A549 (cell line): ENCODE measurements around the gene NHLRC2. TPM values are rescaled to one million over a fixed set of nuclear protein-coding genes. Genes with fewer than 3 reads are reported as not detected.

Experiments used
- ATAC-seq, 2 experiments: fragments of 200-7000 bp in 1 of 2; fragments of >200 bp in 1 of 2; cut with Nextera tagmentation in 1 of 2; cut with Tn5 transposase in 1 of 2; 3 replicates each; pipeline versions ENCODE4 v1.8.0 to v1.9.1; 2018 to 2020; ENCODE audit warnings: mild to moderate bottlenecking in 1 of 2, moderate library complexity in 1 of 2
- CTCF ChIA-PET: fragments of 300-600 bp; sonication (Branson Sonifier 250); formaldehyde crosslinking; extraction: SDS; loops from one replicate; lab custom pipeline; 2021; ENCODE audit warnings: antibody characterized with exemption, inconsistent platforms; lab: Yijun Ruan, JAX
- POLR2A ChIA-PET: fragments of 350-600 bp; formaldehyde crosslinking; extraction: SDS; loops from one replicate; lab custom pipeline; 2021; ENCODE audit warnings: antibody characterized with exemption, inconsistent platforms; lab: Yijun Ruan, JAX
- DNase-seq, 2 experiments: peaks; one replicate each; pipeline versions ENCODE4 v3.0.0 to v3.0.0-alpha.2; 2011 to 2016; ENCODE audit warnings: low read depth in 1 of 2, low spot score in 1 of 2
- FAIRE-seq: peaks from 2 replicates; lab custom pipeline; 2011; peaks lifted over from hg19 to GRCh38; lab: Jason Lieb, UNC
- H3K27ac ChIP-seq, 2 experiments: fragments of >200 bp; sonication (Bioruptor Twin); formaldehyde crosslinking; 3 replicates each; pipeline ENCODE4 v1.5.1; 2016 to 2017
- H3K4me1 ChIP-seq: fragments of >200 bp; sonication (Bioruptor Twin); formaldehyde crosslinking; 3 replicates; pipeline ENCODE4 v1.6.1; 2016
- H3K4me2 ChIP-seq: fragments of >200 bp; sonication (Bioruptor Twin); formaldehyde crosslinking; 3 replicates; pipeline ENCODE4 v1.6.1; 2016
- H3K4me3 ChIP-seq: fragments of >200 bp; sonication (Bioruptor Twin); formaldehyde crosslinking; 3 replicates; pipeline ENCODE4 v1.5.1; 2016
- H3K9me3 ChIP-seq: fragments of >200 bp; sonication (Bioruptor Twin); formaldehyde crosslinking; 3 replicates; pipeline ENCODE4 v1.6.1; 2016
- BCL3 ChIP-seq: fragments of >200 bp; sonication (Bioruptor Twin); formaldehyde crosslinking; IDR thresholded peaks from 3 replicates; pipeline ENCODE4 v1.6.1; 2016
- CBX2 ChIP-seq: fragments of 200-600 bp; sonication (generic); IDR thresholded peaks from 2 replicates; pipeline ENCODE4 v1.6.1; 2016; ENCODE audit warnings: low read depth, mild to moderate bottlenecking, borderline replicate concordance
- CBX8 ChIP-seq: fragments of 200-600 bp; sonication (generic); IDR thresholded peaks from 2 replicates; pipeline ENCODE4 v1.6.1; 2016
- CHD2 ChIP-seq: fragments of 150-350 bp; IDR thresholded peaks from 2 replicates; pipeline ENCODE4 v1.6.1; 2014; ENCODE audit warnings: low read length; ENCODE audit not compliant: partially characterized antibody
- CHD4 ChIP-seq: fragments of 200-600 bp; sonication (generic); IDR thresholded peaks from 2 replicates; pipeline ENCODE4 v1.6.1; 2016; ENCODE audit warnings: antibody characterized with exemption, mild to moderate bottlenecking, borderline replicate concordance
- E2F6 ChIP-seq: IDR thresholded peaks from 2 replicates; pipeline ENCODE4 v1.6.1; 2012; ENCODE audit warnings: low read depth, borderline replicate concordance
- EHF ChIP-seq: fragments of 250-450 bp; sonication (Bioruptor Pico); IDR thresholded peaks from 2 replicates; pipeline ENCODE4 v1.5.0; 2020; ENCODE audit warnings: mild to moderate bottlenecking
- FOSB ChIP-seq: fragments of 250-450 bp; sonication (Bioruptor Pico); IDR thresholded peaks from 2 replicates; pipeline ENCODE4 v1.5.0; 2020; ENCODE audit warnings: mild to moderate bottlenecking, moderate library complexity
- FOSL2 ChIP-seq, 2 experiments: fragments of 450-650 bp in 1 of 2; fragments of >200 bp in 1 of 2; sonication (Bioruptor Twin) in 1 of 2; formaldehyde crosslinking; IDR thresholded peaks; 2 replicates each; pipeline versions ENCODE4 v1.5.0 to v1.6.1; 2016 to 2020; ENCODE audit warnings: mild to moderate bottlenecking in 1 of 2, moderate library complexity in 1 of 2
- GATA3 ChIP-seq: IDR thresholded peaks from 2 replicates; pipeline ENCODE4 v1.6.1; 2012; ENCODE audit warnings: borderline replicate concordance
- HOXA7 ChIP-seq: fragments of 250-450 bp; sonication (Bioruptor Pico); IDR thresholded peaks from 2 replicates; pipeline ENCODE4 v1.5.0; 2020; ENCODE audit warnings: mild to moderate bottlenecking, moderate library complexity
- HOXB13 ChIP-seq: fragments of 250-450 bp; sonication (Bioruptor Pico); IDR thresholded peaks from 2 replicates; pipeline ENCODE4 v1.5.0; 2020; ENCODE audit warnings: low read depth, mild to moderate bottlenecking, moderate library complexity
- HOXB5 ChIP-seq: fragments of 250-450 bp; sonication (Bioruptor Pico); IDR thresholded peaks from 2 replicates; pipeline ENCODE4 v1.5.0; 2020; ENCODE audit warnings: mild to moderate bottlenecking, moderate library complexity
- JUN ChIP-seq, 2 experiments: fragments of >200 bp; sonication (Bioruptor Twin); formaldehyde crosslinking; IDR thresholded peaks; 2 replicates in 1 of 2; 3 replicates in 1 of 2; pipeline ENCODE4 v1.6.1; 2016 to 2017
- MAX ChIP-seq: IDR thresholded peaks from 2 replicates; pipeline ENCODE4 v1.6.1; 2012
- NR3C1 ChIP-seq: fragments of >200 bp; sonication (Bioruptor Twin); formaldehyde crosslinking; IDR thresholded peaks from 3 replicates; pipeline ENCODE4 v1.6.1; 2017
- POLR2A ChIP-seq: IDR thresholded peaks from 2 replicates; pipeline ENCODE4 v1.6.1; 2012; ENCODE audit warnings: mild to moderate bottlenecking, low read length
- RARB ChIP-seq: fragments of 250-450 bp; sonication (Bioruptor Pico); IDR thresholded peaks from 2 replicates; pipeline ENCODE4 v1.8.0; 2021; ENCODE audit warnings: mild to moderate bottlenecking, moderate library complexity
- REST ChIP-seq: fragments of 200-600 bp; sonication (generic); IDR thresholded peaks from 2 replicates; pipeline ENCODE4 v1.6.1; 2016; ENCODE audit warnings: antibody characterized with exemption, mild to moderate bottlenecking, moderate library complexity
- RFX5 ChIP-seq: fragments of 450-650 bp; IDR thresholded peaks from 2 replicates; pipeline ENCODE4 v1.7.1; 2014; ENCODE audit warnings: antibody characterized with exemption, mild to moderate bottlenecking, moderate library complexity
- SREBF2 ChIP-seq: fragments of 450-650 bp; IDR thresholded peaks from 2 replicates; pipeline ENCODE4 v1.6.1; 2014; ENCODE audit warnings: mild to moderate bottlenecking, moderate library complexity
- TFCP2L1 ChIP-seq: fragments of 250-450 bp; sonication (Bioruptor Pico); IDR thresholded peaks from 2 replicates; pipeline ENCODE4 v1.5.0; 2021; ENCODE audit warnings: mild to moderate bottlenecking
- ZC3H11A ChIP-seq: fragments of 450-650 bp; IDR thresholded peaks from 2 replicates; pipeline ENCODE4 v1.6.1; 2014; ENCODE audit warnings: antibody characterized with exemption, mild to moderate bottlenecking
- ZFP36 ChIP-seq: fragments of 450-650 bp; IDR thresholded peaks from 2 replicates; pipeline ENCODE4 v1.6.1; 2014; ENCODE audit warnings: borderline replicate concordance; ENCODE audit not compliant: partially characterized antibody
- ZSCAN20 ChIP-seq: fragments of 250-450 bp; sonication (Bioruptor Pico); IDR thresholded peaks from 2 replicates; pipeline ENCODE4 v1.8.0; 2022; ENCODE audit warnings: mild to moderate bottlenecking, moderate library complexity
- WGBS: methylation state at CpG from one replicate; pipeline ENCODE4 v1.1.6; 2017; ENCODE audit errors: missing lambda C conversion rate; 5-methylcytosine and 5-hydroxymethylcytosine counted together
- polyA plus RNA-seq, 4 experiments: library from polyadenylated mRNA; depleted of rRNA in 3 of 4; stranded (reverse); fragments of >200 nt; fragmentation: RNase III in 1 of 4; extraction: RNeasy Plus Mini Kit Qiagen cat#74134 plus additional on column Dnase treatment in 1 of 4; gene quantifications; 2 replicates in 3 of 4; 3 replicates in 1 of 4; pipeline ENCODE4 v1.2.3, GENCODE V29; 2011 to 2017

The NHLRC2 gene
- polyA plus RNA-seq, 2 of the 4 experiments (the other 2 are of a cell fraction): 4.9 to 17.3 TPM

GRCh38 chr10:113882240-113882639, 27.8 kb downstream of the NHLRC2 start (continued):
- no peak for TF ChIP-seq FOSL2 (IDR thresholded peaks at IDR 0.05)
- TF ChIP-seq FOSL2 (CRISPR knock-in tag; IDR thresholded peaks at IDR 0.05): no peak
- no peak for TF ChIP-seq JUN (IDR thresholded peaks at IDR 0.05)
- no peak for TF ChIP-seq HOXB13 (CRISPR knock-in tag)
- TF ChIP-seq ZC3H11A: no peak
- no peak for TF ChIP-seq FOSB
- no peak for TF ChIP-seq HOXA7 (CRISPR knock-in tag)
- no peak for TF ChIP-seq MAX

- POLR2A ChIA-PET: no interaction called here
- Histone ChIP-seq H3K27ac (no peak overlapping the region), H3K9me3 (no peaks in the 10 kb centered on the region), H3K4me1 (peaks cover 4% of the 10 kb centered on the region; the same call in 2 of the 3 replicates), H3K4me2 (no peak overlapping the region), H3K4me3 (no peak overlapping the region)
- 59% methylated on average over 2 of the region's 2 CpGs for WGBS
- TF ChIP-seq GATA3: no peak
- TF ChIP-seq E2F6: no peak
- no peak for TF ChIP-seq TFCP2L1 (CRISPR knock-in tag)
- no peak for TF ChIP-seq BCL3
- no peak for TF ChIP-seq RFX5
- no peak for TF ChIP-seq CBX8
- TF ChIP-seq CHD2: no peak
- no peak for TF ChIP-seq RARB (CRISPR knock-in tag)
- no peak for TF ChIP-seq NR3C1
- TF ChIP-seq REST: no peak
- no peak for TF ChIP-seq MAX
- TF ChIP-seq JUN (IDR thresholded peaks at IDR 0.05): no peak
- no peak for TF ChIP-seq EHF (CRISPR knock-in tag)
- no peak for TF ChIP-seq CBX2
- no peak for TF ChIP-seq ZSCAN20
- TF ChIP-seq SREBF2: no peak
- no peak for TF ChIP-seq POLR2A
- TF ChIP-seq HOXB5 (CRISPR knock-in tag): no peak
- TF ChIP-seq ZFP36: no peak
- no peak for TF ChIP-seq CHD4
- FAIRE-seq (no peak), ATAC-seq (no peak), DNase-seq (no peak)
- CTCF ChIA-PET: no interaction called here
Measured at GRCh38 chr10:113889911-113890310, 35.5 kb downstream of the NHLRC2 start.
